Activated CD4-positive, alpha-beta T cell treated with anti-CD3 and anti-CD28 coated beads, Interleukin-2, amount 10 ng/mL, durations not matched to agents 24 days and 14 days (primary cell): ENCODE measurements around the gene B3GALT5. TPM values are rescaled to one million over a fixed set of nuclear protein-coding genes. Genes with fewer than 3 reads are reported as not detected.

ENCODE experiments used
- DNase-seq: peaks from one replicate; pipeline ENCODE4 v3.0.0; 2022
- H3K27ac Mint-ChIP-seq: one replicate; pipeline ENCODE4 v1.8.0; 2022; ENCODE audit warnings: mild to moderate bottlenecking, mixed read lengths
- H3K27me3 Mint-ChIP-seq: one replicate; pipeline ENCODE4 v1.8.0; 2022; ENCODE audit warnings: mixed read lengths
- H3K36me3 Mint-ChIP-seq: one replicate; pipeline ENCODE4 v1.8.0; 2022; ENCODE audit warnings: low read depth, mild to moderate bottlenecking, mixed read lengths
- H3K4me1 Mint-ChIP-seq: one replicate; pipeline ENCODE4 v1.8.0; 2021; ENCODE audit warnings: mixed read lengths
- H3K4me3 Mint-ChIP-seq: one replicate; pipeline ENCODE4 v1.8.0; 2022; ENCODE audit warnings: mild to moderate bottlenecking, moderate library complexity, mixed read lengths
- H3K9me3 Mint-ChIP-seq: one replicate; pipeline ENCODE4 v1.8.0; 2021; ENCODE audit warnings: mixed read lengths
- intact Hi-C: fragments of 100-400 bp; cut with micrococcal nuclease; formaldehyde crosslinking; loops from one replicate; pipeline ENCODE4 v1.15.1; 2023
- total RNA-seq: library from RNA; stranded (reverse); gene quantifications from 2 replicates; pipeline ENCODE4 v1.2.3, GENCODE V29; 2022

Gene B3GALT5
- total RNA-seq, 1 donor from 2014 or later: not detected

DNA sequence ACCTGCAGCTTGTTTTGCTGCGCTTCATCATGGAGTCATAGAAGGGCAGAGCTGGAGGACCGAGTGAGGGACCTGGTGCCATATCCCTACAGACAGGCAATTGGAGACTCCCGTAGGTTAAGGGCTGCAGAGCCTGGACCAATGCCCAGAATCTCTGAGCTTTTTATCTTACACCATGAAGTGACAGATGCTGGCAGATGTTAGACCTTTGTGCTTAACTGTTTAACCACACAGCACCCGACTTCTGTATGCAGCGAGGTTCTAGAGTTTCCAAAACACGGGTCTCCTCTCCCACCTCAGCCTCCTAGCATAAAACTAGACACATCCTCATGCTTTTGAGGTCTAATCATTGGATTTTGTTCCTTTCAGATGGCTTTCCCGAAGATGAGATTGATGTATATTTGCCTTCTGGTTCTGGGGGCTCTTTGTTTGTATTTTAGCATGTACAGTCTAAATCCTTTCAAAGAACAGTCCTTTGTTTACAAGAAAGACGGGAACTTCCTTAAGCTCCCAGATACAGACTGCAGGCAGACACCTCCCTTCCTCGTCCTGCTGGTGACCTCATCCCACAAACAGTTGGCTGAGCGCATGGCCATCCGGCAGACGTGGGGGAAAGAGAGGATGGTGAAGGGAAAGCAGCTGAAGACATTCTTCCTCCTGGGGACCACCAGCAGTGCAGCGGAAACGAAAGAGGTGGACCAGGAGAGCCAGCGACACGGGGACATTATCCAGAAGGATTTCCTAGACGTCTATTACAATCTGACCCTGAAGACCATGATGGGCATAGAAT is 47.6 kb downstream of the B3GALT5 start:
- H3K4me1 Mint-ChIP-seq: no peaks in the 10 kb centered on the region

DNA sequence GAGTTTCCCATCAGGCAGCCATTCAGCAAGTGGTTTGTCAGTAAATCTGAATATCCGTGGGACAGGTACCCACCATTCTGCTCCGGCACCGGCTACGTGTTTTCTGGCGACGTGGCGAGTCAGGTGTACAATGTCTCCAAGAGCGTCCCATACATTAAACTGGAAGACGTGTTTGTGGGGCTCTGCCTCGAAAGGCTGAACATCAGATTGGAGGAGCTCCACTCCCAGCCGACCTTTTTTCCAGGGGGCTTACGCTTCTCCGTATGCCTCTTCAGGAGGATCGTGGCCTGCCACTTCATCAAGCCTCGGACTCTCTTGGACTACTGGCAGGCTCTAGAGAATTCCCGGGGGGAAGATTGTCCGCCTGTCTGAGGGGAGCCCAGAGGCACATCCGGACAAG is 48.4 kb downstream of the B3GALT5 start:
- Mint-ChIP-seq H3K4me3 (no peak overlapping the region), H3K27me3 (peaks cover 4% of the 10 kb centered on the region), H3K36me3 (no peaks in the 10 kb centered on the region), H3K27ac (no peak overlapping the region), H3K4me1 (no peaks in the 10 kb centered on the region), H3K9me3 (no peaks in the 10 kb centered on the region)
- intact Hi-C loops: no loop called here
- no peak for DNase-seq

More for the DNA sequence above, 47.6 kb downstream of the B3GALT5 start:
- Mint-ChIP-seq H3K36me3 (no peaks in the 10 kb centered on the region), H3K27ac (no peak overlapping the region), H3K27me3 (peaks cover 4% of the 10 kb centered on the region), H3K4me3 (no peak overlapping the region), H3K9me3 (no peaks in the 10 kb centered on the region)
- no peak for DNase-seq
- intact Hi-C loops: no loop called here

DNA sequence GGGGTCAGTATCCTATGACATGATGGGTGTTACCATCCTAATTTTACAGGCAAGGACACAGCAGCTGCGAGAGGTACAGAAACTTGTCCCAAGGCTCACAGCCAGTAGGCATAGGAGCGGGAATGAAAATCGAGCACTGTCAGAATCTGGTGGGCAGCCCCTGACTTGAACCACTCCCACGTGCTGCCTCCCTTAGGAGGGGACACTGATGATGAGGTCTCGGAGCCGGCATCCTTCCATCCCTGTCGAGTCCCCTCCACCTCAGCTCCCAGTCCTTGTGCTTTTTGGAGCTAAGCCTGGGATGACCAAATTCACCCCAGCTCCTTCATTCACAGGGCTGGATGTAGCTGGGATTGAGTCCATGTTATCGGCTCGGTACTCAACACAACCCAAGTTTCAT is 49.0 kb downstream of the B3GALT5 start:
- Mint-ChIP-seq H3K36me3 (no peaks in the 10 kb centered on the region), H3K27ac (no peak overlapping the region), H3K27me3 (peaks cover 4% of the 10 kb centered on the region), H3K4me3 (no peak overlapping the region), H3K9me3 (no peaks in the 10 kb centered on the region), H3K4me1 (no peaks in the 10 kb centered on the region)
- intact Hi-C loops: no loop called here
- no peak for DNase-seq

DNA sequence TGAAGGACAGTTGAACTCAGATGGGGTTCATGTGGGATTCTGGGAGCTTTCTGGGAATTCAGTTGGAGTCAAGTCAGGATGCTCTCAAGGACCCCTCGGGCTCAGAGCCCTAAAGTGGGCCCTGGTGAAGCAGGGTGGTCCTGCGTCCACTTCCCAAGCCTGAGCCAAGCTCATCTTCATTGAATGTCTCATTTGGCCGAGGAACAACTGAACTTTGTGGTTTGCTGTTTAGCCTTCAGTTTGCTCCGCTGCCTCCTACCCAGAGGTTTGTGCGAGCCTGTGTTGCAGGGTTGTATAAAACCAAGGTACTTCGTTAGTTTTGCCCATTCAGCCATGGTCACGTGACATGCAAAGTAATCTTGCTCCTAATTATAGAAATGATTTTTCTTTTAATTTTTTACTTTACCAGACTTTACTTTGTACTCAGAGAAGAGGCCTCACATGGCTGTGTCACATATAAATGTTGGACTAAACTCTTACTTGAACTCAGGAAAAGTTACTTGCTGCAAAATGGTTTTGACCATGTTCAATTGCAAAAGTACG is 49.7 kb downstream of the B3GALT5 start:
- H3K4me3 Mint-ChIP-seq: no peak overlapping the region
- no peak overlapping the region for H3K27ac Mint-ChIP-seq
- no peak for DNase-seq
- intact Hi-C loops: no loop called here
- H3K4me1 Mint-ChIP-seq: no peaks in the 10 kb centered on the region
- peaks cover 4% of the 10 kb centered on the region for H3K27me3 Mint-ChIP-seq
- no peaks in the 10 kb centered on the region for H3K9me3 Mint-ChIP-seq
- H3K36me3 Mint-ChIP-seq: no peaks in the 10 kb centered on the region

DNA sequence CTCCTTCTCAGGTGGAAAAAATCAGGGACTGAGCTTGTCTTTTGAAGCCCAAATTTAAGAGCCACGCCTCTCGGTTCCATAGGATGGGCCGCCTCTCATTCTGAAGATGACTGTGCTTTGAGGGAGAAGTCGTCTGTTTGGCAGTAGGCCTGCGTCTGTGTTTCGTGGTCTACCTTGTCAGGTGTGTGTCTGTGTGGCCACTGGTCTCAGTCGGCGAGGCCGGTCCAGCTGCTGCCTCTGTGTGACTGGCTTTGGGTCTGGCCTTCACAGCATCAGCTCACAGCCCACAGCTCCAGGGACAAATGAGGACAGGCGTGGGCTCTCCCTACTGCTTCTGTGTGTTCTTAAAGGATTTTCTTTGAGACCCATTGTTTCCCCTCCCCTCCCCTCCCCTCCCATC is 50.3 kb downstream of the B3GALT5 start:
- no peaks in the 10 kb centered on the region for H3K9me3 Mint-ChIP-seq

DNA sequence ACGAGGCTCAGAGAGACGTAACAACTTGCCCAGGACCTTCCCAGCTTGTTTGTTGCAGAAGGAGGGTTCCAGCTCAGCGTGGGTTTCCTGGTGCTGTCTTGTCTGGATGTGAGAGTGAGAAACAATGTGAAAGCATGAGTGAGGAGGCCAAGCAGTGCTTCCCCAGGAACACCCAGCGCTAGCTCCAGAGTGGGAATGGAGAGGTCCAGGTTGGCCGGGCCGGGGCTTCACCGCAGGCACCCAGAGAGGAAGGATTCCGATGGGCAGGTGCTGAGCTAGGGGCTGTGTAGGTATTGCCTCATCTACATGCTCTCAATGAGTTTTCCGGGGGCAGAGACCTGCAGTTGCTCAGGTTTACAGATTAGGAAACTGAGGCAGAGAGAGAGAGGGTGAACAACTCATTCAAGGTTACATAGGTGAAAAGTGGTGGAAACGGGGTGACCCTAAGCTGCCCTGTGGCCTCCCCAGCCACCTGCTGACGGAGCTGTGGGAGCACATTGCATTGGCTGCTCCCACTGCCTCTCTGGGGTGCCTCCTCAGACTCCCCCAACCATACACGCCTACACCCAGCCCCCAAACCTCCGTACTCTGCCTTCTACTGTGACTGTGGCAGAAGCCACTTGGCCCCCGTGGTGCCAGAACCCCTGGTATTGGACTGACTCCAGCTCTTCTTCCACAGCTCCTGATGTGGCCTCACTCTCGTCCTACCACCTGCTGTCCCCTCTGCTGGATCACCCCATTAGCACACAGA is 51.2 kb downstream of the B3GALT5 start:
- Mint-ChIP-seq H3K9me3 (no peaks in the 10 kb centered on the region), H3K27ac (no peak overlapping the region), H3K4me1 (no peaks in the 10 kb centered on the region), H3K36me3 (no peaks in the 10 kb centered on the region), H3K4me3 (no peak overlapping the region), H3K27me3 (peaks cover 4% of the 10 kb centered on the region)
- no peak for DNase-seq
- intact Hi-C loops: no loop called here

More for the DNA sequence above, 50.3 kb downstream of the B3GALT5 start:
- Mint-ChIP-seq H3K4me1 (no peaks in the 10 kb centered on the region), H3K4me3 (no peak overlapping the region), H3K27me3 (peaks cover 4% of the 10 kb centered on the region), H3K27ac (no peak overlapping the region), H3K36me3 (no peaks in the 10 kb centered on the region)
- intact Hi-C loops: no loop called here
- no peak for DNase-seq

DNA sequence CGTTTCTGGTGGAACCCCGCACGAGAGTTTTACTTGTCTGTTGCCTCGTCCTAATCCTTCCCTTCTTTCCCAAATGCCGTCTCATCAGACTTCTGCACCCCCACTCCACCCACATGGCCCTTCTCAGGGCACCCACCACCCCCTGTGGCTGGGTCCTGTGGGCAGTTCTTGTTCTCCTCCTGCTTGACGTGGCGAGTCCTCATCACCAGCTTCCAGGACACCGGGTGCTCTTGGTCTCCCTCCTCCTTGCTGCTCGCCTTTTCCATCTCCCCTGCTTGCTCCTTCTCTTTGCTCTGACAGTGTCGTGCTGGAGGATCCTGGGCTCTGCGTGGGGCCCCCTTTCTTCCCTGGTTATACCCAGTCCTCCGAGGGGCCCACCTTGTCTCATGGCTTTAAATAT is 51.8 kb downstream of the B3GALT5 start:
- intact Hi-C loops: no loop called here
- H3K4me3 Mint-ChIP-seq: no peak overlapping the region
- no peaks in the 10 kb centered on the region for H3K4me1 Mint-ChIP-seq
- no peak overlapping the region for H3K27ac Mint-ChIP-seq
- peaks cover 1% of the 10 kb centered on the region for H3K27me3 Mint-ChIP-seq
- H3K36me3 Mint-ChIP-seq: no peaks in the 10 kb centered on the region
- H3K9me3 Mint-ChIP-seq: no peaks in the 10 kb centered on the region
- no peak for DNase-seq

DNA sequence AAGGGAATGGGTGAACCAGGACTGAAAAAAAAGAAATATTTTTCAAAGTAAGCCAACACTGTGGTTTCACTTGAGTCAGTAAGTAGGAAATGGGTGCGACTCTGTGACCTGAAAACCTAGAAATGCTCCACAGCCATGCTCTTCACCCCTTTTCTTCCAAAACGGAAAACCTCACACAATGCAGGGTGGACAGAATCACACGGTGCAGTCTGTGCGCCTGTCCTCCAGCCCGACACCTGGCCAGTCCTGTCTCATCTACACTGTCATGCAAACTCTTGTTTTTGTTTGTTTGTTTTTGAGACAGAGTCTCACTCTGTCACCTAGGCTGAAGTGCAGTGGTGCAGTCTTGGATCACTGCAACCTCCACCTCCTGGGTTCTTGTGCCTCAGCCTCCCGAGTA is 53.3 kb downstream of the B3GALT5 start:
- Mint-ChIP-seq H3K9me3 (no peaks in the 10 kb centered on the region), H3K36me3 (no peaks in the 10 kb centered on the region), H3K27me3 (no peaks in the 10 kb centered on the region), H3K4me1 (no peaks in the 10 kb centered on the region), H3K27ac (no peak overlapping the region), H3K4me3 (no peak overlapping the region)
- DNase-seq: no peak
- intact Hi-C loops: no loop called here

DNA sequence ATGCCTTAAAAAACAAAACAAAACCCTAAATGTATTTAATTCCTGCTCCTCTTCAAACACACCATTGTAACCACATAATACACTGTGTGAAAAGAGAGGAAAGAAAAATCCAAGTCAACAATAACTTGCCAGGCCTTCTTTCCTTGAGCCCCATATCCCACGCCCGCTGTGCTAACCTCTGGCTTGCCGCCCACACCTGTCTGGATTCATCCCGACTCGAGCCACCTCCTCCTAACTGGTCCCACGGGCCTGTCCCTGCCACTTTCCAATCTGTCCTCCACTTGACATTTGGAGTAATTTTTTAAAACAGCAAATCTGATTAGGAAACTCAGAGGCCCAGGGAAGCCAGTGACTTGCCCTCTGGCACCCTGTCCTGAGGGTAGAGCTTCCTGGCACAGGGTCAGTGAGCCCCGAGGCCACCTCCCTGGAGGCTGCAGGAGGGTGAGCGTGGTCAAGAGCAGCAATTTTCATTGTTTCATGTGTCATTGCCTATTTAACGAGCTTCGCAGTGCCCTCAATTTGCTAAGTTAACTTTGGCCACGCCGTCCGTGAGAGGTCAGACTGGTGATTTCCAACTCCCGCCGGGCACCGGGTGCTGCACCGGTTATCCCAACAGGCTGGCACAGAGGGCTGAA is 54.1 kb downstream of the B3GALT5 start:
- DNase-seq: no peak
- Mint-ChIP-seq H3K36me3 (no peaks in the 10 kb centered on the region), H3K4me3 (no peak overlapping the region), H3K4me1 (no peaks in the 10 kb centered on the region), H3K27me3 (no peaks in the 10 kb centered on the region), H3K9me3 (no peaks in the 10 kb centered on the region), H3K27ac (no peak overlapping the region)
- intact Hi-C loops: no loop called here

DNA sequence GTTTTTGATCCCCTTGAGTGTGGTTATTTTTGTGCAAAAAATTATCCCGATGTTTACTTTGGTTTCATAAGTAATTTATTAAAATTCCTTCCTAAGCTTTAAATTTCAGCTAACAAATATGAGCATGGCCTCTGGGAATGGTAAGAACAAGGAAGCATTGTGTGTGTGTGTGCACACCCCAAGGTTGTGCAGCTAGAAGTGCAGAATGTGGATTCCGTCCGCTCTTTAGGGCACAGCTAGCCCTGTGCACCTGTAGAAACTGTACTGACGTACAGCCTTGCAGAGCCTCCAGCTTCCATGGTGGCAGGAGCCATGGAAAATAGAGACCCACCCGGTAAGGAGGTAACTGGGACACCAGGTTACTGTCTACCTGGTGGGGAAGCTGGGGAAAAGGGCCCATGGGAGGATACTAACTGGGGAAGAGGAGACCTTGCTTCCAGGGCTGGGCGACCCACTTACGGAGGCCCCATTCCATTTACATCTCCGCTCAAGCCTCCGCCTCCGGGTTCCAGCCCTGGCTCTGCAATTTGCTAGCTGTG is 54.7 kb downstream of the B3GALT5 start:
- intact Hi-C loops: no loop called here
- H3K4me3 Mint-ChIP-seq: no peak overlapping the region
- H3K4me1 Mint-ChIP-seq: no peaks in the 10 kb centered on the region
- no peak for DNase-seq
- H3K9me3 Mint-ChIP-seq: no peaks in the 10 kb centered on the region
- H3K27me3 Mint-ChIP-seq: no peaks in the 10 kb centered on the region
- H3K27ac Mint-ChIP-seq: no peak overlapping the region
- no peaks in the 10 kb centered on the region for H3K36me3 Mint-ChIP-seq

DNA sequence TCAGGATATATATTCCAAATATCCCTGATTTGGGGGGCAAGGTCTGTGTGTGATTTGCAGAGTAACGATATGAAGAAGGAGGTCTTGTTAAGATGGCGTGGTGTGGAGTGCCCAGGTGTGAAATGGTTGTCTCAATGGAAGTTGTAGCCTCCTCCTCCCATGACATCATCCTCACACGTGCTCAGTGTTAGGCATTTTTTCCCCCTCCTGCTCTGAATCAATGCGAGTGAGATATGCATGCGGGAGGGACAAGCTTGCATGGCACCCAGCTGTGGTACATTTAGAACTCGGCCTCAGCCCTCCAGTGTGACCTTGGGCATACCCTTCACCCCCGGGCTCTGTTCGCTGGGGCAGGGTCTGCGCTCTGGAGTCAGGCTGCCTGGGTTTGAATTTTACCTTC is 55.6 kb downstream of the B3GALT5 start:
- intact Hi-C loops: no loop called here
- Mint-ChIP-seq H3K4me1 (no peaks in the 10 kb centered on the region), H3K27ac (no peak overlapping the region), H3K9me3 (no peaks in the 10 kb centered on the region), H3K4me3 (no peak overlapping the region), H3K27me3 (no peaks in the 10 kb centered on the region), H3K36me3 (no peaks in the 10 kb centered on the region)
- DNase-seq: no peak

DNA sequence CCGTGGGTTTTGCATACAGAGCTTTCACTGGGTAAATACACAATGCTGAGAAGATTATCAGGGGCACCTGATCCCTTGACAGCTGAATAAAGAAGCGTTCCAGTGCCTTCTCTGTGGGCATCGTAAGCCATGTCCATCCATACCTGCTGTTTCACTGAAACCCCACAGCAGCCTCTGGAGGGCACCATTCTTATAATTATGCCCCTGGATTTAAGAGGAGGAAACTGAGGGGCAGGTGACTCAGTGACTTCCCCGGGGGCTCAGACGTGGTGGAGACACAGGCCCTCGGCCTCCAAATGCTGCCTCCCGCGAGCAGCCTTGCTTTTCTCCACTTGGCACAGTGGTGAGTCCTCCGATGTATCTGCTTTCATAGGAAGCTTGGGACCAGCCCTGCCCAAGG is 56.7 kb downstream of the B3GALT5 start:
- no peaks in the 10 kb centered on the region for H3K4me1 Mint-ChIP-seq

DNA sequence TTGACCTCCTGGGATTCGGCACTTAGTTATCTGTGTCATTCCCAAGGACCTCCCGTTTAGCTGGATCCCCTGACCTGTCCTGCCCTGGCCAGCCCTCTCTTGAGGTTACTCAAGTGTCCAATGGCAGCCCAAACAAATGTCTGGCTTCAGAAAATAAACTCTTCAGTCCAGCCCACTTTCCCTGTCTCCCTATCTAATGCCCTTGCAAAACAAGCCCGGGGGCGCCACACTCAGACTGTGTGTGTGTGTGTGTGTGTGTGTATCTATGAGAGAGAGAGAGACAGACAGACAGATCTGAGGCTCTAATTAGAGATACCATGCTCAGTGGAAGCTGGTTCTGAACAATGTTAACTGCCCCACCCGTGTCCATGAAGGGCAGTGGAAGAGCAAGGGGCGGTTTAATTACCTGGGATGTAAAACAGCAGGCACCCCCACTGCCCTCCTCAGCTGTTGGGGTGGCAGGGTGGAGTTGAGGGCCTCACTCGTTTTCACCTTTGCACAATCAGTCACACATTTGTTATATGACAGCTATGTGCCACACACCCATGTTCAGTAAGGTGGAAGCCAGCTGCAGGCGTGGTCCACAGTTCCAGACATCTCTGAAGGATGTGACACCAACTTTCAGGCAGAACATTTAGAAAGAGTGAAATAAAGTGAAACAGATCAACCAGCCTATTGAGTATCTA is 57.4 kb downstream of the B3GALT5 start:
- Mint-ChIP-seq H3K4me1 (no peaks in the 10 kb centered on the region), H3K4me3 (no peak overlapping the region), H3K36me3 (no peaks in the 10 kb centered on the region), H3K9me3 (no peaks in the 10 kb centered on the region), H3K27ac (no peak overlapping the region), H3K27me3 (no peaks in the 10 kb centered on the region)
- DNase-seq: no peak
- intact Hi-C loops: no loop called here

More for the DNA sequence above, 56.7 kb downstream of the B3GALT5 start:
- H3K27me3 Mint-ChIP-seq: no peaks in the 10 kb centered on the region
- H3K36me3 Mint-ChIP-seq: no peaks in the 10 kb centered on the region
- intact Hi-C loops: no loop called here
- no peak for DNase-seq
- H3K4me3 Mint-ChIP-seq: no peak overlapping the region
- no peak overlapping the region for H3K27ac Mint-ChIP-seq
- no peaks in the 10 kb centered on the region for H3K9me3 Mint-ChIP-seq
